Omental fat pad (tissue), 4 donors: Measurements from ENCODE around the gene SLC15A1. TPM values are rescaled to one million over a fixed set of nuclear protein-coding genes. Genes with fewer than 3 reads are reported as not detected.

ENCODE experiments used
- ATAC-seq: fragments of 150-250 bp; one replicate; pipeline ENCODE4 v1.9.1; 2016; ENCODE audit warnings: mild to moderate bottlenecking, moderate library complexity; ENCODE audit not compliant: low FRiP score
- DNase-seq: peaks from one replicate; pipeline ENCODE4 v3.0.0-alpha.2; 2019; ENCODE audit warnings: low spot score
- CTCF ChIP-seq, 3 donors: fragments of 450-650 bp; IDR thresholded peaks; one replicate each; pipeline ENCODE4 v1.5.1; 2016 to 2017; ENCODE audit warnings: antibody characterized with exemption in 3 of 3, mild to moderate bottlenecking in 3 of 3, moderate library complexity in 2 of 3
- total RNA-seq, 4 donors: library from RNA; depleted of rRNA; stranded (reverse); fragments of >200 nt; gene quantifications; one replicate each; pipeline ENCODE4 v1.1.0, GENCODE V29; 2016

The SLC15A1 gene
- total RNA-seq, 4 donors from 2014 or later = 0.25 to 0.48 TPM; not detected in 2

GRCh38 chr13:98690348-98691022 is 62.0 kb downstream of the SLC15A1 start:
- no peak for ATAC-seq

GRCh38 chr13:98689347-98689968 is 63.0 kb downstream of the SLC15A1 start:
- no peak for DNase-seq

More at GRCh38 chr13:98690348-98691022, 62.0 kb downstream of the SLC15A1 start:
- no peak for DNase-seq
- TF ChIP-seq CTCF (IDR thresholded peaks at IDR 0.05) = no peak

GRCh38 chr13:98688373-98688772 is 64.1 kb downstream of the SLC15A1 start:
- TF ChIP-seq CTCF (IDR thresholded peaks at IDR 0.05) = no peak
- no peak for ATAC-seq
- DNase-seq = no peak

More at GRCh38 chr13:98689347-98689968, 63.0 kb downstream of the SLC15A1 start:
- TF ChIP-seq CTCF (IDR thresholded peaks at IDR 0.05) = no peak
- no peak for ATAC-seq

GRCh38 chr13:98687319-98687718 is 65.2 kb downstream of the SLC15A1 start:
- no peak for TF ChIP-seq CTCF (IDR thresholded peaks at IDR 0.05)
- DNase-seq = no peak
- ATAC-seq = no peak

GRCh38 chr13:98686270-98686669 is 66.2 kb downstream of the SLC15A1 start:
- no peak for ATAC-seq
- TF ChIP-seq CTCF (IDR thresholded peaks at IDR 0.05) = no peak
- DNase-seq = no peak

GRCh38 chr13:98685146-98685545 is 67.3 kb downstream of the SLC15A1 start:
- ATAC-seq (no peak), DNase-seq (no peak)
- TF ChIP-seq CTCF (IDR thresholded peaks at IDR 0.05) = no peak

GRCh38 chr13:98681049-98681448 is 71.4 kb downstream of the SLC15A1 start:
- no peak for DNase-seq
- no peak for ATAC-seq
- no peak for TF ChIP-seq CTCF (IDR thresholded peaks at IDR 0.05)
